Dermis microvascular lymphatic vessel endothelial cell (primary cell): ENCODE data around the gene ALG1L2. TPM values are rescaled to one million over a fixed set of nuclear protein-coding genes. Genes with fewer than 3 reads are reported as not detected.
"Not testable (repeated sequence)": the region's sequence is repeated elsewhere in the genome, so short reads cannot be mapped to it uniquely, and the experiment has no call there.

ENCODE experiments used
- DNase-seq, 2 donors: peaks; one replicate each; pipeline versions ENCODE4 v3.0.0 to v3.0.0-alpha.2; 2010; ENCODE audit warnings: low read depth in 2 of 2
- total RNA-seq: library from RNA; depleted of rRNA; stranded (reverse); fragments of >200 nt; gene quantifications from 2 replicates; pipeline ENCODE4 v1.2.1, GENCODE V29; 2014

ALG1L2 gene
- total RNA-seq, 1 donor from 2014 or later, result 0.13 TPM

- DNase-seq, result not testable (repeated sequence)
These were observed 41.5 kb downstream of the ALG1L2 start for GRCh38 chr3:130122891-130123775.

- not testable (repeated sequence) for DNase-seq
These were observed 43.8 kb downstream of the ALG1L2 start for GRCh38 chr3:130125406-130125805.

DNA sequence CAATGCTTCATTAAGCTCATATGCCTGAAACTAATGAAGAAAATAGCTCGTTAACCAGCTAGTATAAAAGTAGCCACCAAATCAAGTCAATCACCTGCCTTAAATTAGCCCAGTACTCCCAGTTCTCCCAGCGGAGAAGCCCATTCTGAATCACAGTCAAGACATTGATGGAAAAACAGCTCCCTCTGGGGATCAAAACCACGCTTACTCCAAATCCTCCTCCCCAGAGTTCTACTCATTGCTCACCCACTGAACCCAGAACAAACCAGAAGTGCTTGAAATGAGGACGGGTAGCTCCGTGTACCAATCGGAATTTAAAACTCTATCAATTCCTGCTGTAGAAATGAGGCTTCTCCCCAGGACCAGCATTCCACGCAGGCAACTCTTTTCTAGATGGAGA is 54.7 kb downstream of the ALG1L2 start:
- DNase-seq, result not testable (repeated sequence)

DNA sequence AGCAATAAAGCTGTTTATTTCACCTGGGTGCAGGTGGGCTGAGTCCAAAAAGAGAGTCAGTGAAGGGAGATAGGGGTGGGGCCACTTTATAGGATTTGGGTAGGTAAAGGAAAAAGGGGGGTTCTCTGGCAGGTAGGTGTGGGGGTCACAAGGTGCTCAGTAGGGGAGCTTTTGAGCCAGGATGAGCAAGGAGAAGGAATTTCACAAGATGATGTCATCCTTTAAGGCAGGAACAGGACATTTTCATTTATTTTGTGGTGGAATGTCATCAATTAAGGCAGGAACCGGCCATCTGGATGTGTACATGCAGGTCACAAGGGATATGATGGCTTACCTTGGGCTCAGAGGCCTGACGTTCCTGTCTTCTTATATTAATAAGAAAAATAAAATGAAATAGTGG is 56.1 kb downstream of the ALG1L2 start:
- not testable (repeated sequence) for DNase-seq

DNA sequence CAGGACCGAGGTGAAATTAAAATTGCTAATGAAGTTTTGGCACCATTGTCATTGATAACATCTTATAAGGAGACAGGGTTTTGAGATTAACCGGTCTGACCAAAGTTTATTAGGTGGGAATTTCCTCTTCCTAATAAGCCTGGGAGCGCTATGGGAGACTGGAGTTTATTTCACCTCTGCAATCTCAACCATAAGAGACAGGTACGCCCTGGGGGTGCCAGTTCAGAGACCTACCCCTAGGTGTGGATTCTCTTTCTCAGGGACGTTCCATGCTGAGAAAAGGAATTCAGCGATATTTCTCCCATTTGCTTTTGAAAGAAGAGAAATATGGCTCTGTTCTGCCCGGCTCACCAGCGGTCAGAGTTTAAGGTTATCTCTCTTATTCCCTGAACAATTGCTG is 57.4 kb downstream of the ALG1L2 start:
- not testable (repeated sequence) for DNase-seq

DNA sequence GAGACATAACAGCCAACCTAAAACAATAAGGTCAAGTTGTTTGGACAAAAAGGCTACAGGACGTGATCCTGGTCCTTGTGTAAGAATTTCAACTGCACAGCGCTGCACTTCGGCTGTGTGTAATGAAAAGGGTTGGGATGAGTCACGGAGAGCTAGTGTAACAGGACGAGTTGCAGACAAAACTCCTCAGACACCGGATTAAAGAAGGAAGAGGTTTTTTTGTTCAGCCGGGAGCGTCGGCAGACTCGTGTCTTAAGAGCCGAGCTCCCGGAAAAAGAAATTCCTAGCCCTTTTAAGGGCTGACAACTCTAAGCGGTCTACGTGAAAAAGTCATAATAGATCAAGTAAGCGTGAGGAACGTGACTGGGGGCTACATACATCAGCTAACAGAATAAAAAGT is 59.1 kb downstream of the ALG1L2 start:
- peak in 1 of 2 donors; percentile 65 for DNase-seq

DNA sequence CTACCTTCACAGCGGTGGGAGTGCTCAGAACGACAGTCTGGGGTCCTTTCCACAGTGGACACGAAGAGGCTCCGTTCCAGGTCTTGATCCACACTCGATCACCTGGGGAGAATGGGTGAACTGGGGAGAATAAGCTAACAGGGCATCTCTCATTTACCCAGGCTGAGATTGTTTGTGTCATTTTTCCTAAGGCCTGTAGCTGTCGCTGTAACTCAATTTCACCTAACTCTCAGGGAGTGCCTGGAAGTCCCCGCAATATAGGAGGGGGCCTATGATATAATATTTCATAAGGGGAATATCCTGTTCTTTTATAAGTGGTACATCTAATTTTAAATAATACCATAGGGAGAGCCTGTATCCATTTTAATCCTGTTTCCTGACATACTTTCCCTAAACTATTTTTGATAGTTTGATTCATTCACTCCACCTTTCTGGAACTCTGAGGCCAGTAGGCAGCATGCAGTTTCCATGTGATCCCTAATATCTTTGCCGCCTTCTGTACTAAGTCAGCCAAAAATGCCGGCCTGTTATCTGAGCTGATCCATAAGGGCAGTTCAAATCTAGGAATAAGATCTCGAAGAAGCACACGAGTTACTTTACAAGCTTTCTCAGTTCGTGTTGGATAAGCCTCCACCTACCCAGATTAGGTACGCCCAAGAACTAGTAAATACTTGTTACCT is 62.2 kb downstream of the ALG1L2 start:
- DNase-seq, result not testable (repeated sequence)

DNA sequence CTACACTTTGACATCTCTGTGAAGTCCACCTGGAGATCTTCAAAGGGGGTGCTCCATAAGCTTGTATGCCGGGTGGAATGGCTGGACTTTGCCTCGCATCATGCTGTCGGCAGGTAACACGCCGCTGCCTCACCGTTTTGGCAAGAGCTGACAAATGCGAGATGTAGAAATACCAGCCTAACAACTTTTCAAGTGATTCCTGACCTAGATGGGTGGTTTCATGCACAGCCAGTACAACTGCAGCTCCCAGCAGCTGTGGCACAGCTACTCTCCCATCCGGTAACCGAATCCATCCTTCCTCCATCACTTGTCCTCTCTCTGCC is 62.7 kb downstream of the ALG1L2 start:
- not testable (repeated sequence) for DNase-seq

DNA sequence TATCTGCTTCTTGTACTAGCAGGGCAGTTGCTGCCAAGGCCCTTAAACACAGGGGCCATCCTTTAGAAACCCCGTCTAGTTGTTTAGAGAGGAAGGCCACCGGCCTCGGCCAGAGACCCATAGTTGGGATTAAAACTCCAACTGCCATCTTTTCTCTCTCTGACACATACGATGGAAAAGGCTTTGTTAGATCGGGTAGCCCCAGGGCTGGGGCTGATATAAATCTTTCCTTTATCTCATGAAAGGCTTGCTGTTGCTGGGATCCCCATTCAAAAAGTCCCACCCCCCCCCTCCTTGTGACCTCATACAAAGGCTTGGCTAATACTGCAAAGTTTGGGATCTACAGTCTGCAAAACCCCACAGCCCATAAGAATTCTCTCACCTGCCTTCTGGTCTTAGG is 63.8 kb downstream of the ALG1L2 start:
- not testable (repeated sequence) for DNase-seq

GRCh38 chr3:130146465-130146864 is 64.8 kb downstream of the ALG1L2 start:
- DNase-seq, result not testable (repeated sequence)

Other genes starting within 250 kb of the ALG1L2 start
- gene TMCC1, start 188.1 kb upstream of the ALG1L2 start, total RNA-seq, result 23.0 and 34.7 TPM in 2 replicates
- not detected in 2 replicates for gene TRH, start 107.1 kb upstream of the ALG1L2 start, total RNA-seq